Gastrocnemius medialis (tissue), 4 donors: ENCODE measurements around the gene ATP5MG. TPM values are rescaled to one million over a fixed set of nuclear protein-coding genes. Genes with fewer than 3 reads are reported as not detected.
A peak's percentile ranks its signal among the peaks of the same experiment; 100 is the strongest.

Experiments used
- ATAC-seq, 2 donors: fragments of 150-250 bp; one replicate each; pipeline ENCODE4 v1.9.1; 2016
- DNase-seq, 2 donors: peaks; one replicate each; pipeline ENCODE4 v3.0.0-alpha.2; 2019
- H3K27ac ChIP-seq, 4 donors: fragments of 200-600 bp; sonication (generic); 1 replicate in 1 of 4; 2 replicates in 3 of 4; pipeline ENCODE4 v1.5.1; 2016 to 2018; ENCODE audit warnings: mild to moderate bottlenecking in 2 of 4, moderate library complexity in 1 of 4
- H3K27me3 ChIP-seq, 3 donors: fragments of 200-600 bp; sonication (generic) in 2 of 3; 1 replicate in 1 of 3; 2 replicates in 2 of 3; pipeline versions ENCODE4 v1.5.1 to v1.6.0; 2016 to 2019; ENCODE audit warnings: mild to moderate bottlenecking in 1 of 3, moderate library complexity in 1 of 3
- H3K36me3 ChIP-seq, 2 donors: fragments of 200-600 bp; sonication (generic) in 1 of 2; one replicate each; pipeline ENCODE4 v1.5.1; 2017 to 2018
- H3K4me1 ChIP-seq, 2 donors: fragments of 200-600 bp; sonication (generic) in 1 of 2; one replicate each; pipeline ENCODE4 v1.5.1; 2016 to 2017; ENCODE audit warnings: mild to moderate bottlenecking in 2 of 2
- H3K4me3 ChIP-seq, 4 donors: fragments of 200-600 bp; sonication (generic) in 3 of 4; 1 replicate in 1 of 4; 2 replicates in 3 of 4; pipeline ENCODE4 v1.5.1; 2016 to 2019; ENCODE audit warnings: mild to moderate bottlenecking in 2 of 4
- H3K9me3 ChIP-seq, 3 donors: fragments of 200-600 bp; sonication (generic) in 2 of 3; 1 replicate in 1 of 3; 2 replicates in 2 of 3; pipeline ENCODE4 v1.5.1; 2016 to 2019
- CTCF ChIP-seq, 5 experiments: fragments of 450-650 bp in 3 of 5; fragments of 200-600 bp in 2 of 5; sonication (generic) in 2 of 5; IDR thresholded peaks in 4 of 5; conservative IDR thresholded peaks in 1 of 5; 1 replicate in 4 of 5; 2 replicates in 1 of 5; pipeline ENCODE4 v1.5.1; 2016 to 2019; ENCODE audit warnings: antibody characterized with exemption in 5 of 5, mild to moderate bottlenecking in 3 of 5, moderate library complexity in 3 of 5
- POLR2A ChIP-seq, 2 donors: fragments of 450-650 bp; IDR thresholded peaks; one replicate each; pipeline ENCODE4 v1.6.1; 2017; ENCODE audit warnings: antibody characterized with exemption in 2 of 2, mild to moderate bottlenecking in 2 of 2, moderate library complexity in 2 of 2
- in situ Hi-C, 4 donors: fragments of 200-750 bp; cut with MboI; loops; one replicate each; pipeline versions ENCODE4 v1.15.0 to v1.8.0; 2017; ENCODE audit warnings: low sequenced_read_pairs in 4 of 4
- intact Hi-C: fragments of 100-400 bp; cut with DNase I; formaldehyde crosslinking; loops from one replicate; pipeline ENCODE4 v1.15.1; 2023; ENCODE audit warnings: low total_unique reads
- total RNA-seq, 4 donors: library from RNA; depleted of rRNA; stranded (reverse); fragments of >200 nt; gene quantifications; one replicate each; pipeline versions ENCODE4 v1.1.0 to v1.2.3, GENCODE V29; 2016

Gene ATP5MG
- total RNA-seq, 4 donors from 2014 or later, result 46.9 to 90.6 (median 55.4) TPM

- peaks cover 44 to 46% of the 10 kb centered on the region in 2 donors for H3K4me1 ChIP-seq
- no peaks in the 10 kb centered on the region for H3K9me3 ChIP-seq
- DNase-seq (no peak), ATAC-seq (peak in 1 of 2 donors; percentile 45)
- intact Hi-C loops, result loop anchor here (5.0 kb wide), 1 partner anchor 72 kb away; the partner anchor contains the start of gene KMT2A
- peak overlapping the region in 1 of 4 donors; percentile 11 for H3K4me3 ChIP-seq
- in situ Hi-C loops, result no loop called here
- no peak for TF ChIP-seq POLR2A (IDR thresholded peaks at IDR 0.05)
- H3K36me3 ChIP-seq, result peaks cover 0 to 23% of the 10 kb centered on the region in 2 donors
- H3K27ac ChIP-seq, result peak overlapping the region; percentile 78 to 89 (median 86)
- H3K27me3 ChIP-seq, result no peaks in the 10 kb centered on the region
Measured at GRCh38 chr11:118364956-118365615, 36.3 kb upstream of the ATP5MG start.

- no peaks in the 10 kb centered on the region for H3K9me3 ChIP-seq
- H3K36me3 ChIP-seq, result peaks cover 0 to 35% of the 10 kb centered on the region in 2 donors
- H3K27me3 ChIP-seq, result no peaks in the 10 kb centered on the region
- TF ChIP-seq POLR2A (IDR thresholded peaks at IDR 0.05) (peak in 1 of 2 donors; percentile 64), CTCF (IDR thresholded peaks at IDR 0.05 in 4 of 5, conservative IDR thresholded peaks at IDR 0.05 in 1 of 5) (no peak)
- in situ Hi-C loops (no loop called here), intact Hi-C loops (loop anchor here (5.0 kb wide), 1 partner anchor 71 kb away; the partner anchor contains the start of gene KMT2A)
- peak; percentile 38 to 46 for DNase-seq
- ATAC-seq, result peak; percentile 99
- H3K27ac ChIP-seq, result peak overlapping the region; percentile 78 to 89 (median 86)
- H3K4me1 ChIP-seq, result peaks cover 33 to 36% of the 10 kb centered on the region in 2 donors
- H3K4me3 ChIP-seq, result no peak overlapping the region
Measured at GRCh38 chr11:118366287-118366686, 35.1 kb upstream of the ATP5MG start.

GRCh38 chr11:118370774-118371173 is 30.6 kb upstream of the ATP5MG start:
- peaks cover 10 to 11% of the 10 kb centered on the region in 2 donors for H3K4me1 ChIP-seq

GRCh38 chr11:118373263-118373662 is 28.1 kb upstream of the ATP5MG start:
- in situ Hi-C loops, result no loop called here

More at GRCh38 chr11:118370774-118371173, 30.6 kb upstream of the ATP5MG start:
- Histone ChIP-seq H3K9me3 (no peaks in the 10 kb centered on the region), H3K27ac (no peak overlapping the region), H3K4me3 (no peak overlapping the region), H3K27me3 (no peaks in the 10 kb centered on the region), H3K36me3 (peaks cover 6 to 80% of the 10 kb centered on the region in 2 donors)
- intact Hi-C loops (loop anchor here (5.0 kb wide), 1 partner anchor 117 kb away; no protein-coding TSS in a partner anchor), in situ Hi-C loops (no loop called here)
- TF ChIP-seq CTCF (IDR thresholded peaks at IDR 0.05 in 4 of 5, conservative IDR thresholded peaks at IDR 0.05 in 1 of 5) (no peak), POLR2A (IDR thresholded peaks at IDR 0.05) (no peak)
- DNase-seq (no peak), ATAC-seq (no peak)

More at GRCh38 chr11:118373263-118373662, 28.1 kb upstream of the ATP5MG start:
- Histone ChIP-seq H3K27me3 (no peaks in the 10 kb centered on the region), H3K36me3 (peaks cover 6 to 99% of the 10 kb centered on the region in 2 donors), H3K9me3 (no peaks in the 10 kb centered on the region), H3K27ac (no peak overlapping the region), H3K4me1 (no peaks in the 10 kb centered on the region), H3K4me3 (no peak overlapping the region)
- DNase-seq (no peak), ATAC-seq (no peak)
- intact Hi-C loops, result loop anchor here (5.0 kb wide), 1 partner anchor 114 kb away; no protein-coding TSS in a partner anchor
- TF ChIP-seq POLR2A (IDR thresholded peaks at IDR 0.05) (no peak), CTCF (IDR thresholded peaks at IDR 0.05 in 4 of 5, conservative IDR thresholded peaks at IDR 0.05 in 1 of 5) (no peak)
